Naive thymus-derived CD4-positive, alpha-beta T cell (primary cell): ENCODE measurements around the gene MORC4. TPM values are rescaled to one million over a fixed set of nuclear protein-coding genes. Genes with fewer than 3 reads are reported as not detected.
"Not testable (repeated sequence)": the region's sequence is repeated elsewhere in the genome, so short reads cannot be mapped to it uniquely, and the experiment has no call there.

ENCODE experiments used
- ATAC-seq: fragments of 150-1000 bp; cut with Tn5 transposase; 2 replicates; pipeline ENCODE4 v1.10.0; 2021; ENCODE audit warnings: mild to moderate bottlenecking, moderate library complexity
- CTCF ChIA-PET: fragments of 350-600 bp; sonication (Branson Sonifier 250); formaldehyde crosslinking; loops from one replicate; lab custom pipeline; 2021; ENCODE audit warnings: antibody characterized with exemption; lab: Charles Lee
- POLR2A ChIA-PET: fragments of 350-600 bp; sonication (Branson Sonifier 250); formaldehyde crosslinking; loops from one replicate; lab custom pipeline; 2021; ENCODE audit warnings: antibody characterized with exemption, inconsistent platforms; lab: Charles Lee
- DNase-seq, 9 donors: peaks; one replicate each; pipeline versions ENCODE4 v3.0.0 to v3.0.0-alpha.2; 2020 to 2022; ENCODE audit warnings: mixed read lengths in 1 of 9
- H3K27ac ChIP-seq: one replicate; pipeline ENCODE4 v1.7.0; 2013; ENCODE audit warnings: mild to moderate bottlenecking, low read depth, low read length, moderate library complexity
- H3K27me3 ChIP-seq, 2 donors: one replicate each; pipeline ENCODE4 v1.7.0; 2013; ENCODE audit warnings: low read length in 2 of 2, mild to moderate bottlenecking in 2 of 2, moderate library complexity in 2 of 2; ENCODE audit not compliant: control insufficient read depth in 2 of 2, insufficient read depth in 2 of 2
- H3K36me3 ChIP-seq, 3 experiments: 1 replicate in 2 of 3; 2 replicates in 1 of 3; pipeline ENCODE4 v1.7.0; 2013; ENCODE audit warnings: low read length in 3 of 3, mild to moderate bottlenecking in 3 of 3, moderate library complexity in 1 of 3; ENCODE audit not compliant: insufficient read depth in 3 of 3, control insufficient read depth in 2 of 3
- H3K4me1 ChIP-seq, 2 donors: one replicate each; pipeline ENCODE4 v1.7.0; 2013; ENCODE audit warnings: low read length in 2 of 2, mild to moderate bottlenecking in 2 of 2, moderate library complexity in 1 of 2; ENCODE audit not compliant: control insufficient read depth in 2 of 2, insufficient read depth in 2 of 2
- H3K4me3 ChIP-seq: 2 replicates; pipeline ENCODE4 v1.7.0; 2013; ENCODE audit warnings: mild to moderate bottlenecking, low read length
- H3K9me3 ChIP-seq, 3 experiments: 1 replicate in 2 of 3; 2 replicates in 1 of 3; pipeline ENCODE4 v1.7.0; 2013; ENCODE audit warnings: low read length in 3 of 3; ENCODE audit not compliant: control insufficient read depth in 2 of 3
- H3K27ac Mint-ChIP-seq, 9 donors: one replicate each; pipeline ENCODE4 v1.8.0; 2020 to 2022; ENCODE audit warnings: mixed read lengths in 9 of 9, mild to moderate bottlenecking in 8 of 9, moderate library complexity in 5 of 9, inconsistent platforms in 2 of 9
- H3K27me3 Mint-ChIP-seq, 5 donors: one replicate each; pipeline ENCODE4 v1.8.0; 2021 to 2022; ENCODE audit warnings: mixed read lengths in 5 of 5, mild to moderate bottlenecking in 1 of 5
- H3K36me3 Mint-ChIP-seq, 5 donors: one replicate each; pipeline ENCODE4 v1.8.0; 2020 to 2022; ENCODE audit warnings: mixed read lengths in 5 of 5, mild to moderate bottlenecking in 3 of 5, inconsistent platforms in 1 of 5
- H3K4me1 Mint-ChIP-seq, 7 donors: one replicate each; pipeline ENCODE4 v1.8.0; 2020 to 2022; ENCODE audit warnings: mixed read lengths in 7 of 7, mild to moderate bottlenecking in 3 of 7, inconsistent platforms in 1 of 7
- H3K4me3 Mint-ChIP-seq, 10 donors: one replicate each; pipeline ENCODE4 v1.8.0; 2020 to 2022; ENCODE audit warnings: mild to moderate bottlenecking in 10 of 10, mixed read lengths in 10 of 10, moderate library complexity in 6 of 10, inconsistent platforms in 2 of 10
- H3K9me3 Mint-ChIP-seq, 11 donors: one replicate each; pipeline ENCODE4 v1.8.0; 2020 to 2022; ENCODE audit warnings: mixed read lengths in 11 of 11, mild to moderate bottlenecking in 4 of 11, inconsistent platforms in 1 of 11, moderate library complexity in 1 of 11
- intact Hi-C, 2 donors: fragments of 100-400 bp; cut with micrococcal nuclease; formaldehyde crosslinking; loops; one replicate each; pipeline ENCODE4 v1.15.1; 2023
- polyA plus RNA-seq, 2 donors: library from polyadenylated mRNA; unstranded; fragments of 300-500 nt; fragmentation: Illumina TruSeq; gene quantifications; one replicate each; pipeline ENCODE4 v1.2.3, GENCODE V29; 2021
- total RNA-seq, 6 experiments: library from RNA in 5 of 6; stranded (reverse) in 5 of 6; gene quantifications; 1 replicate in 5 of 6; 2 replicates in 1 of 6; pipeline ENCODE4 v1.2.3 and lab custom pipeline; 2021 to 2026

The MORC4 gene
- total and polyA plus RNA-seq, 7 experiments from 2014 or later, result 5.9 to 12.7 (median 8.3) TPM

DNA sequence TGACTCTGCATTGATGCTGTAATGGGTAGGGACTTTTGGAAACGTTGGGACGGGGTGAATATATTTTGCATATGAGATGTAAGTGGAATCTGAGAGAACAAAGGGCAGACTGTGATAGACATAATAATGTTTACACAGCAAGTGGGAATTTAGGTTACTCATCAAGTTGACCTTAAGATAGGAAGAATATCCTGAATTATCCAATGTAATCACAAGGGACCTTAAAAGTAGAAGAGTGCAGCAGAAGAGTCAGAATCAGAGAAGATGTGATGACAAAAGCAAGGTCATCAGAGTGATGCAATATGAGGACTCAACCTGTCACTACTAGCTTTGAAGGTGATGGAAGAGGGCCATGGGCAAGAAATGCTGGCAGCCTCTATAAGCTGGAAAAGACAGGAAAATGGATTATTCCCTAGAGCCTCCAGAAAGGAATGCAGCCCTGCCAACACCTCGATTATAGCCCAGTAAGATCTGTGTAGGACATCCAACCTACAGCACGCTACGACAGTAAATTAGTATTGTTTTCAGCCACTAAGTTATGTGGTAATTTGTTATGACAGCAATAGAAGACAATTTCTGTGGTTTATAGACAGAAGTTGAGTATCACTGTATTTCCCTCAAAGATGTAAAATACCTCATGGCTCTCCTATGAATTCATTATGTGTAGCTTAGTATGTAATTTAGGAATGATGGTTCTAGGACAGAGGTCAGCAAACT lies 26.4 kb downstream of the MORC4 start:
- no peak overlapping the region for H3K4me3 Mint-ChIP-seq
- Histone ChIP-seq H3K36me3 (no peaks in the 10 kb centered on the region), H3K27me3 (no peaks in the 10 kb centered on the region), H3K4me1 (no peaks in the 10 kb centered on the region), H3K9me3 (no peaks in the 10 kb centered on the region), H3K27ac (no peak overlapping the region), H3K4me3 (no peak overlapping the region)
- ChIA-PET CTCF (no interaction called here), POLR2A (no interaction called here)
- peaks cover 0 to 6% (median 0%) of the 10 kb centered on the region in 7 donors for H3K4me1 Mint-ChIP-seq
- peak overlapping the region in 1 of 9 donors; percentile 45 for H3K27ac Mint-ChIP-seq
- intact Hi-C loops, result no loop called here
- no peaks in the 10 kb centered on the region for H3K27me3 Mint-ChIP-seq
- H3K36me3 Mint-ChIP-seq, result peaks cover 13 to 32% (median 21%) of the 10 kb centered on the region in 5 donors
- DNase-seq (no peak), ATAC-seq (no peak)
- H3K9me3 Mint-ChIP-seq, result peaks cover 0 to 9% (median 6%) of the 10 kb centered on the region in 11 donors

DNA sequence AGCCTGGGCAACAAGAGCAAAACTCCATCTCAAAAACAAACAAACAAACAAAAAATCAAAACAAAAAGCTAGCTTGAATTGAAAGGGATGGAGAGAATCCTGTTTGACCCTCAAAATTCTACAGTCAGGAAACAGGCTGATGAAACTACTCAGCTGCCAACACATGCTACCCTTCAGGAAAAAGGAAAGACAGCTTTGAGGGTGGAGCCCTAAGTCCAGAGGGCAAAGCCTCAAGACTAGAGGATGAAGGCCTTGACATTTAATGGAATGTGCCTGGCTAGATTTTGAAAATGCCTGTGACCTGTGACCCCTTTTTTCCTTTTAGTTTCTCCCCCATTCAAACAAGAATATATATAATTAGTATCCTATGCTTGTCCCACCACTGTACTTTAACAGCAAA lies 27.1 kb downstream of the MORC4 start:
- CTCF ChIA-PET, result no interaction called here

DNA sequence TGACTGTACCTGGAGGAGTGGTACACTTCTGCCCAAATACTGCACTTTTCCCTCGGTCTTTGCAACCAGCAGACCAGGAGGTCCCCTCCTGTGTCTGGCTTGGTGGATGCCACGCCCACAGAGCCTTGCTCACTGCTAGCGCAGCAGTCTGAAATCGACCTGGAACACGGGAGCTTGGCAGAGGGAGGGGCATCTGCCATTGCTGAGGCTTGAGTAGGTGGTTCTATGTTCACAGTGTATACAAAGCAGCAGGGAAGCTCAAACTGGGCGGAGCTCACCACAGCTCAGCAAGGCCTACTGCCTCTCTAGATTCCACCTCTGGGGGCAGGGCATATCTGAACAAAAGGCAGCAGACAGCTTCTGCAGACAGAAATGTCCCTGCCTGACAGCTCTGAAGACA lies 33.5 kb downstream of the MORC4 start:
- H3K36me3 Mint-ChIP-seq, result peaks cover 13 to 62% (median 38%) of the 10 kb centered on the region in 5 donors
- POLR2A ChIA-PET, intact Hi-C loops, H3K9me3 ChIP-seq, H3K27me3 ChIP-seq, H3K27ac ChIP-seq, H3K27ac Mint-ChIP-seq, H3K4me1 ChIP-seq, H3K36me3 ChIP-seq, DNase-seq, H3K4me1 Mint-ChIP-seq, H3K4me3 Mint-ChIP-seq, H3K4me3 ChIP-seq, H3K27me3 Mint-ChIP-seq, ATAC-seq, CTCF ChIA-PET: not testable (repeated sequence)
- peaks cover 0 to 13% (median 6%) of the 10 kb centered on the region in 11 donors for H3K9me3 Mint-ChIP-seq

More for the DNA sequence above, 27.1 kb downstream of the MORC4 start:
- Mint-ChIP-seq H3K9me3 (peaks cover 0 to 9% (median 6%) of the 10 kb centered on the region in 11 donors), H3K27me3 (no peaks in the 10 kb centered on the region), H3K4me3 (no peak overlapping the region), H3K36me3 (peaks cover 17 to 35% (median 28%) of the 10 kb centered on the region in 5 donors), H3K27ac (peak overlapping the region in 1 of 9 donors; percentile 45), H3K4me1 (peaks cover 0 to 6% (median 0%) of the 10 kb centered on the region in 7 donors)
- no peaks in the 10 kb centered on the region for H3K36me3 ChIP-seq
- intact Hi-C loops, result no loop called here
- no peak overlapping the region for H3K27ac ChIP-seq
- no peaks in the 10 kb centered on the region for H3K9me3 ChIP-seq
- ATAC-seq, result no peak
- no peak for DNase-seq
- H3K27me3 ChIP-seq, result no peaks in the 10 kb centered on the region
- no peak overlapping the region for H3K4me3 ChIP-seq
- POLR2A ChIA-PET, result no interaction called here
- no peaks in the 10 kb centered on the region for H3K4me1 ChIP-seq

DNA sequence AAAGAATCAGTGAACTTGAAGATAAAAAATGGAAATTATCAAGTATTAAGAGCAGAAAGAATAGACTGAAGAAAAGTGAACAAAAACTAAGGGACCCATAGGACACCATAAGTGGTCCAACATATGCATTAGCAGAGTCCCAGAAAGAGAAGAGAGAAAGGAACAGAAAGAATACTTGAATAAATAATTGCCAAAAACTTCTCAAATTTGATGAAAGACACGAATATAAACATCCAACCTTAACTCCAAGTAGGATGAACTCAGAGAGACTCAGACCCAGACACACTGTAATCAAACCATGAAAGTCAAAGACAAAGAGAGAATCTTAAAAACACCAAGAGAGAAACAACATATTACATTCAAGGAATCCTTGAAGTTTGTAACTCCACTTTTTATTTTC lies 35.7 kb downstream of the MORC4 start:
- CTCF ChIA-PET, result no interaction called here
- H3K4me1 ChIP-seq, result no peaks in the 10 kb centered on the region
- intact Hi-C loops, result no loop called here
- no peaks in the 10 kb centered on the region for H3K9me3 ChIP-seq
- no peak overlapping the region for H3K4me3 ChIP-seq
- H3K36me3 ChIP-seq, result peaks cover 0 to 7% (median 0%) of the 10 kb centered on the region in 3 experiments
- Mint-ChIP-seq H3K36me3 (peaks cover 11 to 56% (median 30%) of the 10 kb centered on the region in 5 donors), H3K27ac (no peak overlapping the region), H3K4me1 (peaks cover 0 to 6% (median 3%) of the 10 kb centered on the region in 7 donors), H3K4me3 (no peak overlapping the region), H3K9me3 (peaks cover 0 to 8% (median 3%) of the 10 kb centered on the region in 11 donors), H3K27me3 (no peaks in the 10 kb centered on the region)
- H3K27me3 ChIP-seq, result no peaks in the 10 kb centered on the region
- POLR2A ChIA-PET, result interaction anchor here (0.7 kb wide), 1 partner anchor 19 kb away, joined by 5 read pairs; no protein-coding TSS in a partner anchor
- H3K27ac ChIP-seq, result no peak overlapping the region
- ATAC-seq, result no peak
- no peak for DNase-seq

DNA sequence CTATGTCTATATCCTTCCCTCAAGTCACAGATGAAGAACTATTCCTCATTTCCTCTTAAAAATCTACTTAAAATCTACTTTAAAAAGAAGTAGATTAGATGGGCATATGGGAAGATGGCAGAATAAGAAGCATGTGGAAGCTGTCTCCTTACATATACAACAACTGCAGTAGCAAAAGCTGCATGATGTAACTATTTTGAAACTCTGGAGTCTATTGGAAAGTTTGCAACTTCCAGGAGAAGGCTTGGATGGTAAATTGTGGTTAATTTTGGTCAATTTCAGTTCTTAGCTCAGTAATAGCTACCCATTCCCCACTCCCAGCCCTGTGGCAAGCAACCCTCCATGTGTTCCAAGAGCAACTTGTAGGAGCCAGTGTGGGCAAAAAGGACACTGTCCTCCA lies 36.9 kb downstream of the MORC4 start:
- Histone ChIP-seq H3K36me3 (peaks cover 0 to 7% (median 0%) of the 10 kb centered on the region in 3 experiments), H3K4me1 (no peaks in the 10 kb centered on the region), H3K27ac (no peak overlapping the region), H3K9me3 (no peaks in the 10 kb centered on the region), H3K4me3 (no peak overlapping the region), H3K27me3 (no peaks in the 10 kb centered on the region)
- ATAC-seq (no peak), DNase-seq (no peak)
- Mint-ChIP-seq H3K36me3 (peaks cover 0 to 47% (median 18%) of the 10 kb centered on the region in 5 donors), H3K4me1 (peaks cover 0 to 6% (median 0%) of the 10 kb centered on the region in 7 donors), H3K27me3 (no peaks in the 10 kb centered on the region), H3K27ac (no peak overlapping the region), H3K9me3 (peaks cover 0 to 4% (median 0%) of the 10 kb centered on the region in 11 donors), H3K4me3 (no peak overlapping the region)
- ChIA-PET POLR2A (no interaction called here), CTCF (no interaction called here)
- intact Hi-C loops, result no loop called here

DNA sequence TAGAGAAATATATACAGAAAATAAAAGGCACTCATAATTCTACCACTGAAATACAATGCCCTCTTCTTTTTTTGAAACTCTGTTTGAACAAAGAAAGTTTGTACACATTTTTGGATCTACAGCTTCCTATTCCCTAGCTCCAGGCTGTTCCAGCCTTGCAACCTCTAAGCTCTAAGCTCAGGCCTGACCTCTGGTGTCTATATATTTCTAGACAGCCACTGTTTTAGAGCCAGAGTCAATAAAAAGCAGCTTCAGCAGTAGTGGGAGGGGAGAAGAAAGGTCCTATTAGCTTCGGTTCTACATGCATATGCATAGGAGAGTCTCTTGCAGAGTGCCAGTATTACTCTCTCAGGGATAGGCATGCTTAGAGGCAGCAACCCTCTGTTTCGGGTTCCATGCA lies 40.1 kb downstream of the MORC4 start:
- Histone ChIP-seq H3K36me3 (peaks cover 0 to 13% (median 0%) of the 10 kb centered on the region in 3 experiments), H3K27ac (no peak overlapping the region), H3K27me3 (no peaks in the 10 kb centered on the region), H3K9me3 (no peaks in the 10 kb centered on the region), H3K4me1 (no peaks in the 10 kb centered on the region), H3K4me3 (no peak overlapping the region)
- intact Hi-C loops, result no loop called here
- Mint-ChIP-seq H3K36me3 (peaks cover 0 to 37% (median 11%) of the 10 kb centered on the region in 5 donors), H3K27ac (no peak overlapping the region), H3K9me3 (peaks cover 0 to 2% (median 0%) of the 10 kb centered on the region in 11 donors), H3K4me1 (no peaks in the 10 kb centered on the region), H3K4me3 (no peak overlapping the region), H3K27me3 (no peaks in the 10 kb centered on the region)
- DNase-seq (no peak), ATAC-seq (no peak)
- POLR2A ChIA-PET, result no interaction called here
- CTCF ChIA-PET, result interaction anchor here (0.8 kb wide), 1 partner anchor 61 kb away, joined by 3 read pairs; no protein-coding TSS in a partner anchor
